NCI-H748 (cell line): ENCODE results near the gene BATF3.
"Not testable (repeated sequence)": the region's sequence is repeated elsewhere in the genome, so short reads cannot be mapped to it uniquely, and the experiment has no call there.

Experiments used
- DNase-seq: peaks from one replicate; lab custom pipeline; 2025; ENCODE audit not compliant: unreplicated experiment; lab: John Stamatoyannopoulos, UW

BATF3 gene

DNA sequence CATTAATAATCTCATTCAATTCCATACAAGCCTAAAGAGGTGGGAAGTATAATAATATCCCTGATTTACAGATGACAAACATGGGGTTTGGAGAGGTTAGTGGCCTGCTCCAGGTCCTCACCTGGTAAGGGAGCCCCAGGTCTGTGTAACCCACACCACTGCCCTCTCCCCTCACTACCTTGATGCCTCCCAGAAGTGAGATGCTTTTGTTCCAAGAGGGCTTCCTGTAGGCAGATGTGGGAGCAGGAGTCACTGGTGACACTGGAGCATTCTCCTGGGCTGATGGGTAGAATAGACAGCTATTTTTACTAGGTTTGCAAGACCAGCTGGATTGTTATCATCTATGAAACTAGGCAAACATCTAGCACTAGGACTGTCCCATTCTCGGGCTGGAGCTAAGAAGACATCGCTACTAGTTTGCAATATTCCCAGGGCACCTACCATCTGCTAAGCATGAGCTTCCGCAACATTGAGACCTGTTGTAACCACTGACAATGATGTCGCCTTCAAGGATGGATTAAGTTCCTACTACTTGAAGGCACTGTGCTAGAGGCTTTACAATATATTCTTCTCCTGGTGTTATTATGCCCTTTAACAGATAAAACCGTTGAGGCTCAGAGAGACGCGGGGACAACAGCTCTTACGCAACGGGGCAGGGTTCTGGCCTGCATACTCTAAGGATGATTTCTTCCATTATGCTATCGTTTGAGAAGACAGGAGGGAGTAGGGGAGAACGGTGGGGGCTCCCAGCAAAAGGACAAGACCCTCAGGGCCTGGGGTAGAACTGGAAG is 35.0 kb downstream of the BATF3 start:
- DNase-seq: no peak

GRCh38 chr1:212658250-212658649 is 41.4 kb downstream of the BATF3 start:
- DNase-seq: peak; percentile 45

GRCh38 chr1:212656730-212657129 is 42.9 kb downstream of the BATF3 start:
- DNase-seq: no peak

DNA sequence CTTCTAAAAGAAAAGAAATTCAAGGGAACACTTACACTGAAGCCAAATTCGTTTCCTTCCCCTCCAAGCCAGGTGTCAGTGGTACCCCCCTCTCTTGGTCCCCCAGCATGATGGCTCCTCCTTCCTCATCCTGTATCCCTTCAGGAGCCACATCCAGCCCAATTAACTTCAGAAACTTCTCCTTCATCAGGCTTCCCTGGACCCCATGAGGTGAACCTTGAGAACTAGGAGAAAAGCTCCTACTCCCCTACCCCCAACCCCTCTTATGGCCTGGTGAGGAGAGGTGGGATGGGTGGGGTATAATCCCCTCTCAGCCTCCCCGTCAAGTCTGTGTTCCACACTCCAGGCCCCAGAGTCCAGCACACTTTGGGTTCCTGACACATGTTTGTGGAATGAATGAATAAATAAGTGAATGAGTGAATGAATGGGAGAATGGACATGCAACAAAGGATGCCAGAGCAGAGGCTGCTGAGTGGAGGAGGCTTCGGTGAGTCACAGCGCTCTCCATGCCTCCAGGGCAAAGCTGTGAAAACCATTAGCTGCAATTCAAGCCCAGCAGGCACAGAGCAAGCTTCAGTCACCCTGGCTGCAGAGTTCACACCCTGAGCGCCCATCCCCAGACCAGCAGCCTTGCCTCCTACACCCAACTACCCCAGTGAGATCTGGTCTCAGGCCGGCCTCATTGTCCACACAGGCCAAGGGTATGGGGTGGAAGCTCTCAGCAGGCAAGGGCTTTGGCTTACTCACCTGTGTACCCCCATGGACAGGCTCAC is 43.8 kb downstream of the BATF3 start:
- DNase-seq: no peak

GRCh38 chr1:212652609-212653008 is 47.0 kb downstream of the BATF3 start:
- no peak for DNase-seq

- DNase-seq: no peak
These were observed 47.7 kb downstream of the BATF3 start for GRCh38 chr1:212651977-212652376.

GRCh38 chr1:212651521-212651920 is 48.1 kb downstream of the BATF3 start:
- DNase-seq: no peak

DNA sequence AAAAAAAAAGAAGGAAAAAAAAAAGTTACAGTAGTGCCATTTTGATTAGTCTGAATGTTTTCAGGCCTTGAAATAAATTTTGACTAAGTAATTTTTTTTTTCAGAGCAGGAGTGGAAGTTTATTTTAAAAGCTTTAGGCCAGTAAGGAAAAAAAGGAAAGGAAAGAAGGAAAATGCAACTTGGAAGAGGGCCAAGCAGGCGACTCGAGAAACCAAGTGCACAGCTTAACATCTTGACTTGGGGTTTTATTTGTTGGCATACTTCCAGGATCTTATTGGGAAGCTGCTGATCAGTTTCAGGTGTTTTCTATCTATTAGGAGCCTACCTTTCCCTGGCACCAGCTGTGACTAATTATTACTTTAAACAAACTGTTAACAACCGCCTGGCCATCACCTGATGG is 49.4 kb downstream of the BATF3 start:
- peak; percentile 77 for DNase-seq

DNA sequence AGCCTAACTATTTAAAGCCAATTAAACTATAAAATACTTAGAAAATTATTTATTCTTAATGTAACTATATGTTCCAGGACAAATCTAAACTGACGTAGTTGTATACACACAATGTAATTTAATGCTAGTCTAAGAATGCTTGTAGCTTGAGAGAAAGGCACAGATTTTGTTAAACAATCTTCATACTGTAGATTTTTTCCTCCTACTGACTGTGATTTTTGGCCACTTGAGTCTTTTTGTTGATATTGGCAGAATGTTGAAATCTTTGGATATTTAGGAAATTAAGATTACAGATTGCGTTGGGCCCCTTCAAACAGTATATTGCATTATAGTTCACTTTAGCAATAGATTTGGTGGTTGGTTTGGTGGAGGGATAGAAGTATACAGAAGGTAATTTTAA is 50.6 kb downstream of the BATF3 start:
- no peak for DNase-seq

DNA sequence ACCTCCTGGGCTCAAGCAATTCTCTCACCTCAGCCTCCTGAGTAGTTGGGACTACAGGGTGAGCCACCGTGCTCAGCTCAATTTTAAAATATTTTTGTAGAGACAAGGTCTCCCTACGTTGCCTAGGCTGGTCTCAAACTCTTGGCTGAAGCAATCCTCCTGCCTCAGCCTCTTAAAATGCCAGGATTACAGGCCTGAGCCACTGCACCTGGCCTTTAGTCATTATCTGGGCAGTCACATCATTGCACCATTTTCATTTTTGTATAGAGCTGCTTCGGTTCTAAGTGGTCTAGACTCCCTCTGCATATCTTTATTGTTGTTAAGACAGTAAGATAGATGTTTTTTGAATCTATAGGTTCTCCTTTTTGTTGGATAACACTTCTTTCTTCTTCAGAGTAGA is 51.2 kb downstream of the BATF3 start:
- DNase-seq: no peak

- no peak for DNase-seq
These were observed 52.6 kb downstream of the BATF3 start for GRCh38 chr1:212647004-212647403.

DNA sequence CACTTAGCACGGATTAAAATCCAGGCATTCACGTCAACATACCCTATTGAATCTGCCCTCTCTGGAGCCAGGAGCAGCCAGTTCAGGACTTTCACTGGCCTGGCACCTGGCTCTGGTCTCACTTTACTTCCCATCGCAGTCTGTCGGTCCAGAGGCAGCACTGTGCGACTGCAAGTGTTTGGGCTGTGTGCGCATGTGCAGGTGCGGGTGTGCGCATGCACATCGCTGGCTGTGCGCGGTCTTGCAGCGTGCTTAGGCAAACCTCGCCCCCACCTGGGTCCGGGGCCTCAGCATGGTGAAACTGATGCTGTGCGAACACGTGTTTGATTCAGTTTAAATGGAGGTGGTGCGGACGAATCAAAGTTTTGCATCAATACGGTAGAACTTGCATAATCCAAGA is 53.1 kb downstream of the BATF3 start:
- no peak for DNase-seq

GRCh38 chr1:212645546-212646543 is 53.8 kb downstream of the BATF3 start:
- DNase-seq: no peak

GRCh38 chr1:212644866-212645545 is 54.6 kb downstream of the BATF3 start:
- no peak for DNase-seq

- no peak for DNase-seq
These were observed 55.8 kb downstream of the BATF3 start for GRCh38 chr1:212643877-212644276.

GRCh38 chr1:212641956-212642355 is 57.7 kb downstream of the BATF3 start:
- no peak for DNase-seq

DNA sequence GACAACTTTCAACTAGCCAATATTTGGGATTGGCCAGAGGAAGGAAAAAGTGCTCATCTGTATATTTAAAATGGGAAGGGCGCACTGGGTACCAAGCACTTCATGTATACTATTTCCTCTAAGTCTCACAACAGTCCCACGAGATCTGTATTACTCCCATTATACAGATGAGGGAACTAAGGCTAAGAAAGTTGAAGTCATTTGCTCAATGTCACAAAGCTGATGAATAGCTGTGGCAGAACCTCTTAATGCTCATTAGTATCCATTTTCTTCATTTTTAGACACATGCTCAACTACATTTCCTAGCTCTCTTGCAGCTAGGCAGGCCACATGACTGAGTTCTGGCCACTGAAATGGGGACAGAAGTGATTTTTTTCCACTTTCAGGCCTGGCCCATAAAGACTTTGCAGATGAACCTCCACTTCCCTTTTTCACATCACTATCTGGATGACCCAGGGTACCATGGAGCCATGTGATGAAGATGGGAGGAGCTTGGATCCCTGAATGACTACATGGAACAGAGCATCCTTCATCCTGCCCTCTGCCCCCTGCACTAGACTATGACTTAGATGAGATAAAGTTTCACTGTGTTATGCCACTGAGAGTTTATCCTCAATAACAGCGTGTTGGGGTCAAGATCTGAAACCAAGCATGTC is 59.3 kb downstream of the BATF3 start:
- DNase-seq: no peak

DNA sequence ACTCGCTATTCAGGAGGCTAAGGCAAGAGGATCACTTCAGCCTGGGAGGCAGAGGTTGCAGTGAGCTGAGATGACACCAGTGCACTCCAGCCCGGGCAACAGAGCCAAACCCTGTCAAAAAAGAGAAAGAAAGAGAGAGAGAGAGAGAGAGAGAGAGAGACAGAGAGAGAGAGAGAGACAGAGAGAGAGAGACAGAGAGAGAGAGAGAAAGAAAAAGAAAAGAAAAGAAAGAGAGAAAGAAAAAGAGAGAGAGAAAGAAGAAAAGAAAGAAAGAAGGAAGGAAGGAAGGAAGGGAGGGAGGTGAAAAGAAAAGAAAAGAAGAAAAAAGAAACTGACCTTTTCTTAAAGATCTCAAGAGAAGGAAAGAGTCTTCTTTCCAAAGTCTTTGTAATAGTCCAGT is 60.1 kb downstream of the BATF3 start:
- DNase-seq: not testable (repeated sequence)

GRCh38 chr1:212638492-212639151 is 61.0 kb downstream of the BATF3 start:
- DNase-seq: no peak

DNA sequence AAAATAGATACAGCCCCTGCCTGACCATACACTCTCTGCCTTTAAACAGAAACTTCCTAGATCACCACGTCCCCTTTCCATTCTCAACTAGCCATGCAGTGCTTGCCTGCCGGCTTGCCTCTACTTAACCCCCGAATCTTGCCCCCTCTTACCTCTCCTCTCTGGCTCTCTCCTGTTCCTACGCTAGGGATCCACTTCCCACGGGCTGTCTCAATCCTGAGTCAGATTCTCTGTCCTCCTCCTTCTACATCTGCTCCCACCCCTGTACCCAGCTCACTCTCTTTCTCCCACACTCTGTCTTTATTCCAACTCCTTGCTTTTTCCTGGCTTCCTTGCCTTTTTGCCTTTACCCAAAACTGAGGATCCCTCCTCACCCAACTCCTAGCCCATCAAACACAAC is 61.7 kb downstream of the BATF3 start:
- DNase-seq: no peak
